Bronchial epithelial cell (primary cell): Measurements from ENCODE around the gene ADRA2A. TPM values are rescaled to one million over a fixed set of nuclear protein-coding genes. Genes with fewer than 3 reads are reported as not detected.

ENCODE experiments used
- DNase-seq: peaks from one replicate; pipeline ENCODE4 v3.0.0-alpha.2; 2010; ENCODE audit warnings: low read depth
- FAIRE-seq: peaks from 2 replicates; lab custom pipeline; 2011; peaks lifted over from hg19 to GRCh38; lab: Jason Lieb, UNC
- H3K27me3 ChIP-seq: 2 replicates; pipeline ENCODE4 v1.5.1; 2011; ENCODE audit warnings: low read length; ENCODE audit not compliant: control insufficient read depth, insufficient read depth
- H3K36me3 ChIP-seq: 2 replicates; pipeline ENCODE4 v1.5.1; 2011; ENCODE audit warnings: low read length; ENCODE audit not compliant: control insufficient read depth, insufficient read depth
- H3K4me3 ChIP-seq: 2 replicates; pipeline ENCODE4 v1.5.1; 2011; ENCODE audit warnings: mild to moderate bottlenecking, low read depth, low read length, control low read depth
- CTCF ChIP-seq: IDR thresholded peaks from 2 replicates; pipeline ENCODE4 v1.5.1; 2011; ENCODE audit warnings: mild to moderate bottlenecking, moderate library complexity, low read length, control low read depth, inconsistent platforms; ENCODE audit not compliant: insufficient read depth, severe bottlenecking
- total RNA-seq: library from RNA; depleted of rRNA; stranded (reverse); fragments of >200 nt; gene quantifications from 2 replicates; pipeline ENCODE4 v1.2.1, GENCODE V29; 2014

The ADRA2A gene
- total RNA-seq, 1 donor from 2014 or later: not detected

GRCh38 chr10:111085690-111086353 lies 9.0 kb downstream of the ADRA2A start:
- H3K4me3 ChIP-seq: no peak overlapping the region
- FAIRE-seq: no peak
- no peaks in the 10 kb centered on the region for H3K27me3 ChIP-seq
- no peak for TF ChIP-seq CTCF
- H3K36me3 ChIP-seq: no peaks in the 10 kb centered on the region
- DNase-seq: no peak

GRCh38 chr10:111086574-111086973 lies 9.7 kb downstream of the ADRA2A start:
- no peak overlapping the region for H3K4me3 ChIP-seq
- DNase-seq: no peak
- H3K36me3 ChIP-seq: no peaks in the 10 kb centered on the region
- no peak for TF ChIP-seq CTCF
- no peak for FAIRE-seq
- no peaks in the 10 kb centered on the region for H3K27me3 ChIP-seq

GRCh38 chr10:111087331-111087756 lies 10.5 kb downstream of the ADRA2A start:
- DNase-seq: no peak
- Histone ChIP-seq H3K4me3 (no peak overlapping the region), H3K27me3 (no peaks in the 10 kb centered on the region), H3K36me3 (no peaks in the 10 kb centered on the region)
- FAIRE-seq: no peak
- TF ChIP-seq CTCF: no peak

- no peaks in the 10 kb centered on the region for H3K27me3 ChIP-seq
- TF ChIP-seq CTCF: no peak
- no peaks in the 10 kb centered on the region for H3K36me3 ChIP-seq
- DNase-seq (no peak), FAIRE-seq (no peak)
- no peak overlapping the region for H3K4me3 ChIP-seq
These were observed 11.2 kb downstream of the ADRA2A start for GRCh38 chr10:111087968-111088505.

GRCh38 chr10:111089293-111089692 lies 12.5 kb downstream of the ADRA2A start:
- no peaks in the 10 kb centered on the region for H3K36me3 ChIP-seq

More at GRCh38 chr10:111089293-111089692, 12.5 kb downstream of the ADRA2A start:
- TF ChIP-seq CTCF: no peak
- no peak for FAIRE-seq
- H3K4me3 ChIP-seq: no peak overlapping the region
- DNase-seq: no peak
- no peaks in the 10 kb centered on the region for H3K27me3 ChIP-seq
